ENCODE data around the gene MAU2.
"Not testable (repeated sequence)": the region's sequence is repeated elsewhere in the genome, so short reads cannot be mapped to it uniquely, and the experiment has no call there.

MAU2 gene

GRCh38 chr19:19385131-19385895, 64.7 kb downstream of the MAU2 start:
- DNase-seq = peak; percentile 99

GRCh38 chr19:19385896-19386869, 65.6 kb downstream of the MAU2 start:
- DNase-seq = no peak

- no peak for DNase-seq
These were observed 66.5 kb downstream of the MAU2 start for GRCh38 chr19:19387108-19387507.

- DNase-seq = no peak
These were observed 68.2 kb downstream of the MAU2 start for GRCh38 chr19:19388568-19389555.

- DNase-seq = not testable (repeated sequence)
These were observed 69.1 kb downstream of the MAU2 start for GRCh38 chr19:19389683-19390082.

- not testable (repeated sequence) for DNase-seq
These were observed 73.7 kb downstream of the MAU2 start for GRCh38 chr19:19394333-19394732.

- no peak for DNase-seq
These were observed 79.3 kb downstream of the MAU2 start for GRCh38 chr19:19399733-19400433.

- DNase-seq = no peak
These were observed 82.2 kb downstream of the MAU2 start for GRCh38 chr19:19402656-19403372.

GRCh38 chr19:19403373-19403901, 82.8 kb downstream of the MAU2 start:
- DNase-seq = no peak

- peak; percentile 80 for DNase-seq
These were observed 84.5 kb downstream of the MAU2 start, which contains the start of gene GATAD2A for GRCh38 chr19:19404879-19405860. GATAD2A (plus strand) TSS chr19:19405675; CDS start chr19:19465346, 59,671 bp downstream.

GRCh38 chr19:19405971-19406877, 85.6 kb downstream of the MAU2 start:
- DNase-seq = peak; percentile 53

GRCh38 chr19:19406878-19407632, 86.4 kb downstream of the MAU2 start:
- no peak for DNase-seq

- DNase-seq = no peak
These were observed 87.0 kb downstream of the MAU2 start for GRCh38 chr19:19407633-19407930.
